Measurements from ENCODE around the gene SOX18. TPM values are rescaled to one million over a fixed set of nuclear protein-coding genes. Genes with fewer than 3 reads are reported as not detected.

SOX18 gene
- total and polyA plus RNA-seq, 2 of the 13 experiments (the other 11 are each of a cell fraction or from before 2014, with no cell fraction given), result 1.6 to 1.9 TPM

DNA sequence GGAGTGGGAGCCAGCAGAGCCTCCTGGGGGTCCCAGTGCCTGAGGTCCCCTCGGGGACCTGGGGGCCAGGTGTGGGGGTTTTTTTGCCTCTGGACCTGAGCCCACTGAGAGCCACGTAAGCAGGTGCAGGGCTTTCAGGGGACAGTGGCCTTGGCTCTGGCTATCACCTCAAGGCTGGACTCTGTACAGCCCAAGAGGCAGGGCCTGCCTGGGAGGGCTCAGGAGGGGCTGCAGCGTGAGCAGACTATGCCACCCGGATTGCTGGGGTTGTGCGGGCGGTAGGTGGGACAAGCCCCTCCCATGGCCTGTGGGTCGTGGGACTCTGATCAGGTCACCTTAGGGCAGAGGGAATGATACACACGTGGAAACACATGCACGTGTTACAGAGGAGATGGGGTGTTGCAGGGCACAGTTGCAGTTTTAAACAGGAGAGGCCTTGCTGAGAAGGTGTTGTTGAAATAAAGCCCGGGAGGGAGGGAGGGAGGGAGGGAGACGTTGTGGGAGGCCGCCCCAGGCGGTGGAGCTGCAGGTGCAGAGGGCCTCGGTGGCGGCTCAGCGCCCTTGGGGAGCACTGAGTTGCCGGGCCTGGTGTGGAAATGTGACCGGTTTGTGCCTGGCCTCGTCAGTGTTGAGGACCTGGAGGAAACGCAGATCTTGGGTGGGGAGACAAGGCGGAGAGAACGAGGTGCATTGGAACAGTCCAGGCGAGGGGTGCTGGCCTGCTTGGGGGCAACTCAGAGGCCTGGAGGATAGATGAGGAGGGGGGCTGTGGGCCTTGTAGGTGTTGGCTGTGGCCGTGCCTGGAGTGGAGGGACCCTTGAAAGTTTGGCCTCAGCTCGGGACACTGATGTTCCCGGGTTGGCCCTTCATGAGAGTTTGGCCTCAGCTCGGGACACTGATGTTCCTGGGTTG is 15.9 kb upstream of the SOX18 start (continued):
- TF ChIP-seq, protein P1, sequence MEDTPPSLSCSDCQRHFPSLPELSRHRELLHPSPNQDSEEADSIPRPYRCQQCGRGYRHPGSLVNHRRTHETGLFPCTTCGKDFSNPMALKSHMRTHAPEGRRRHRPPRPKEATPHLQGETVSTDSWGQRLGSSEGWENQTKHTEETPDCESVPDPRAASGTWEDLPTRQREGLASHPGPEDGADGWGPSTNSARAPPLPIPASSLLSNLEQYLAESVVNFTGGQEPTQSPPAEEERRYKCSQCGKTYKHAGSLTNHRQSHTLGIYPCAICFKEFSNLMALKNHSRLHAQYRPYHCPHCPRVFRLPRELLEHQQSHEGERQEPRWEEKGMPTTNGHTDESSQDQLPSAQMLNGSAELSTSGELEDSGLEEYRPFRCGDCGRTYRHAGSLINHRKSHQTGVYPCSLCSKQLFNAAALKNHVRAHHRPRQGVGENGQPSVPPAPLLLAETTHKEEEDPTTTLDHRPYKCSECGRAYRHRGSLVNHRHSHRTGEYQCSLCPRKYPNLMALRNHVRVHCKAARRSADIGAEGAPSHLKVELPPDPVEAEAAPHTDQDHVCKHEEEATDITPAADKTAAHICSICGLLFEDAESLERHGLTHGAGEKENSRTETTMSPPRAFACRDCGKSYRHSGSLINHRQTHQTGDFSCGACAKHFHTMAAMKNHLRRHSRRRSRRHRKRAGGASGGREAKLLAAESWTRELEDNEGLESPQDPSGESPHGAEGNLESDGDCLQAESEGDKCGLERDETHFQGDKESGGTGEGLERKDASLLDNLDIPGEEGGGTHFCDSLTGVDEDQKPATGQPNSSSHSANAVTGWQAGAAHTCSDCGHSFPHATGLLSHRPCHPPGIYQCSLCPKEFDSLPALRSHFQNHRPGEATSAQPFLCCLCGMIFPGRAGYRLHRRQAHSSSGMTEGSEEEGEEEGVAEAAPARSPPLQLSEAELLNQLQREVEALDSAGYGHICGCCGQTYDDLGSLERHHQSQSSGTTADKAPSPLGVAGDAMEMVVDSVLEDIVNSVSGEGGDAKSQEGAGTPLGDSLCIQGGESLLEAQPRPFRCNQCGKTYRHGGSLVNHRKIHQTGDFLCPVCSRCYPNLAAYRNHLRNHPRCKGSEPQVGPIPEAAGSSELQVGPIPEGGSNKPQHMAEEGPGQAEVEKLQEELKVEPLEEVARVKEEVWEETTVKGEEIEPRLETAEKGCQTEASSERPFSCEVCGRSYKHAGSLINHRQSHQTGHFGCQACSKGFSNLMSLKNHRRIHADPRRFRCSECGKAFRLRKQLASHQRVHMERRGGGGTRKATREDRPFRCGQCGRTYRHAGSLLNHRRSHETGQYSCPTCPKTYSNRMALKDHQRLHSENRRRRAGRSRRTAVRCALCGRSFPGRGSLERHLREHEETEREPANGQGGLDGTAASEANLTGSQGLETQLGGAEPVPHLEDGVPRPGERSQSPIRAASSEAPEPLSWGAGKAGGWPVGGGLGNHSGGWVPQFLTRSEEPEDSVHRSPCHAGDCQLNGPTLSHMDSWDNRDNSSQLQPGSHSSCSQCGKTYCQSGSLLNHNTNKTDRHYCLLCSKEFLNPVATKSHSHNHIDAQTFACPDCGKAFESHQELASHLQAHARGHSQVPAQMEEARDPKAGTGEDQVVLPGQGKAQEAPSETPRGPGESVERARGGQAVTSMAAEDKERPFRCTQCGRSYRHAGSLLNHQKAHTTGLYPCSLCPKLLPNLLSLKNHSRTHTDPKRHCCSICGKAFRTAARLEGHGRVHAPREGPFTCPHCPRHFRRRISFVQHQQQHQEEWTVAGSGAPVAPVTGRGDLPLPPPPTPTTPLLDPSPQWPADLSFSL (CRISPR knock-in tag; IDR thresholded peaks at IDR 0.05), result no peak
- peak; percentile 26; the same call in 1 of the 2 replicates for TF ChIP-seq HMGXB3 (CRISPR knock-in tag; IDR thresholded peaks at IDR 0.05; ENCODE audit: borderline replicate concordance)
- no peak for TF ChIP-seq TCF7 (IDR thresholded peaks at IDR 0.05; ENCODE audit: low read depth)
- 0 out of 2 replicates have a peak, but pooled peaks have one; percentile 56 for TF ChIP-seq MATR3 (CRISPR knock-in tag; IDR thresholded peaks at IDR 0.05)
- TF ChIP-seq HHEX (CRISPR knock-in tag; IDR thresholded peaks at IDR 0.05), result no peak; the same call in 1 of the 2 replicates
- TF ChIP-seq ZNF468 (CRISPR knock-in tag; IDR thresholded peaks at IDR 0.05), result no peak
- TF ChIP-seq DMAP1 (CRISPR knock-in tag; IDR thresholded peaks at IDR 0.05), result 0 out of 2 replicates have a peak, but pooled peaks have one; percentile 44
- no peak for TF ChIP-seq NFKBIZ (CRISPR knock-in tag; IDR thresholded peaks at IDR 0.05)
- TF ChIP-seq, protein P2, sequence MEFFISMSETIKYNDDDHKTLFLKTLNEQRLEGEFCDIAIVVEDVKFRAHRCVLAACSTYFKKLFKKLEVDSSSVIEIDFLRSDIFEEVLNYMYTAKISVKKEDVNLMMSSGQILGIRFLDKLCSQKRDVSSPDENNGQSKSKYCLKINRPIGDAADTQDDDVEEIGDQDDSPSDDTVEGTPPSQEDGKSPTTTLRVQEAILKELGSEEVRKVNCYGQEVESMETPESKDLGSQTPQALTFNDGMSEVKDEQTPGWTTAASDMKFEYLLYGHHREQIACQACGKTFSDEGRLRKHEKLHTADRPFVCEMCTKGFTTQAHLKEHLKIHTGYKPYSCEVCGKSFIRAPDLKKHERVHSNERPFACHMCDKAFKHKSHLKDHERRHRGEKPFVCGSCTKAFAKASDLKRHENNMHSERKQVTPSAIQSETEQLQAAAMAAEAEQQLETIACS (CRISPR knock-in tag; IDR thresholded peaks at IDR 0.05), result 0 out of 2 replicates have a peak, but pooled peaks have one; percentile 10
- no peak for TF ChIP-seq SAFB2 (CRISPR knock-in tag; IDR thresholded peaks at IDR 0.05; ENCODE audit: borderline replicate concordance, low read depth)
- peak; percentile 67; the same call in 1 of the 2 replicates for TF ChIP-seq ZSCAN21 (CRISPR knock-in tag; IDR thresholded peaks at IDR 0.05; ENCODE audit: borderline replicate concordance)
- no peak for TF ChIP-seq ISX (CRISPR knock-in tag; conservative IDR thresholded peaks at IDR 0.05)
- TF ChIP-seq NAIF1 (CRISPR knock-in tag; IDR thresholded peaks at IDR 0.05; ENCODE audit: borderline replicate concordance), result no peak
- TF ChIP-seq ZNF816 (CRISPR knock-in tag; IDR thresholded peaks at IDR 0.05; ENCODE audit: borderline replicate concordance), result no peak

Data from HepG2 (cell line).